HepG2 (cell line): ENCODE data around the gene MACROH2A1. TPM values are rescaled to one million over a fixed set of nuclear protein-coding genes. Genes with fewer than 3 reads are reported as not detected.

Experiments
- ATAC-seq: fragments of 200-7000 bp; cut with Tn5 transposase; 3 replicates; pipeline ENCODE4 v1.9.1; 2020; ENCODE audit warnings: mild to moderate bottlenecking, moderate library complexity
- BruUV-seq: library from RNA; stranded (reverse); fragments of 400-500 nt; replicated peaks from 2 replicates; lab custom pipeline; 2021; lab: Mats Ljungman, UMichigan
- CTCF ChIA-PET: fragments of 300-600 bp; formaldehyde crosslinking; extraction: SDS; loops from one replicate; lab custom pipeline; 2021; ENCODE audit warnings: low total read pairs, inconsistent platforms, low intra/inter-chr PET ratio; lab: Yijun Ruan, JAX
- POLR2A ChIA-PET: fragments of 350-600 bp; sonication (Branson Sonifier 250); formaldehyde crosslinking; loops from one replicate; lab custom pipeline; 2020; ENCODE audit warnings: antibody characterized with exemption, inconsistent platforms; lab: Yijun Ruan, JAX
- DNase-seq: peaks from one replicate; pipeline ENCODE4 v3.0.0-alpha.2; 2015; ENCODE audit warnings: low spot score
- FAIRE-seq: peaks from 3 replicates; lab custom pipeline; 2011; peaks lifted over from hg19 to GRCh38; lab: Jason Lieb, UNC
- H2AFZ ChIP-seq: one replicate; pipeline ENCODE4 v1.6.1; 2011; ENCODE audit warnings: low read length, inconsistent platforms
- H3K27ac ChIP-seq: fragments of 300-600 bp; 3 replicates; pipeline ENCODE4 v1.8.0; 2011; ENCODE audit warnings: mixed run types, mild to moderate bottlenecking, mixed read lengths, low read length, inconsistent platforms; ENCODE audit not compliant: insufficient read depth; ENCODE audit errors: extremely low read length
- H3K27me3 ChIP-seq, 2 experiments: fragments of 200-600 bp in 1 of 2; 2 replicates in 1 of 2; 3 replicates in 1 of 2; pipeline versions ENCODE4 v1.6.0 to v1.8.0; 2011; ENCODE audit warnings: low read length in 2 of 2, mild to moderate bottlenecking in 2 of 2, moderate library complexity in 2 of 2, inconsistent platforms in 1 of 2; ENCODE audit not compliant: insufficient read depth in 2 of 2, control insufficient read depth in 1 of 2
- H3K36me3 ChIP-seq, 2 experiments: fragments of 200-600 bp in 1 of 2; replicated peaks in 1 of 2; 2 replicates in 1 of 2; 3 replicates in 1 of 2; pipeline versions ENCODE4 v1.5.1 to v1.8.0; 2011; ENCODE audit warnings: low read length in 2 of 2, inconsistent platforms in 1 of 2; ENCODE audit not compliant: insufficient read depth in 2 of 2, control insufficient read depth in 1 of 2
- H3K4me1 ChIP-seq: 2 replicates; pipeline ENCODE4 v1.5.1; 2012; ENCODE audit warnings: low read length, inconsistent platforms; ENCODE audit not compliant: insufficient read depth
- H3K4me2 ChIP-seq: 2 replicates; pipeline ENCODE4 v1.6.0; 2011; ENCODE audit warnings: low read depth, low read length, inconsistent platforms
- H3K4me3 ChIP-seq, 3 experiments: fragments of 200-600 bp in 1 of 3; sonication (generic), shearing (Covaris generic) in 1 of 3; replicated peaks in 1 of 3; 2 replicates each; pipeline ENCODE4 v1.5.1; 2011 to 2016; ENCODE audit warnings: low read length in 3 of 3, inconsistent platforms in 2 of 3, low read depth in 2 of 3, mild to moderate bottlenecking in 2 of 3, control low read depth in 1 of 3, mixed read lengths in 1 of 3; ENCODE audit not compliant: insufficient read depth in 1 of 3
- H3K79me2 ChIP-seq: one replicate; pipeline ENCODE4 v1.6.1; 2011; ENCODE audit warnings: low read length, inconsistent platforms; ENCODE audit not compliant: insufficient read depth
- H3K9ac ChIP-seq: 2 replicates; pipeline ENCODE4 v1.6.0; 2011; ENCODE audit warnings: mild to moderate bottlenecking, low read depth, low read length, inconsistent platforms; ENCODE audit not compliant: insufficient read depth
- H3K9me3 ChIP-seq: 2 replicates; pipeline ENCODE4 v1.5.1; 2012; ENCODE audit warnings: mild to moderate bottlenecking, low read length
- H4K20me1 ChIP-seq: 2 replicates; pipeline ENCODE4 v1.6.0; 2011; ENCODE audit warnings: inconsistent platforms, mild to moderate bottlenecking, low read length, moderate library complexity; ENCODE audit not compliant: insufficient read depth
- AGO1 ChIP-seq: fragments of 200-400 bp; formaldehyde crosslinking; IDR thresholded peaks from 2 replicates; pipeline ENCODE4 v1.6.1; 2017; ENCODE audit warnings: mild to moderate bottlenecking, low read depth, low read length, moderate library complexity; ENCODE audit not compliant: poor library complexity, severe bottlenecking
- AKNA ChIP-seq: sonication (generic); formaldehyde crosslinking; IDR thresholded peaks from 2 replicates; pipeline ENCODE4 v1.4.0; 2020; ENCODE audit warnings: missing genetic modification reagents, borderline replicate concordance
- BRCA1 ChIP-seq: sonication (generic); formaldehyde crosslinking; IDR thresholded peaks from 2 replicates; pipeline ENCODE4 v1.4.0; 2020; ENCODE audit warnings: missing genetic modification reagents
- EED ChIP-seq: sonication (generic); formaldehyde crosslinking; IDR thresholded peaks from 2 replicates; pipeline ENCODE4 v1.5.0; 2020; ENCODE audit warnings: mild to moderate bottlenecking, missing genetic modification reagents
- KDM2A ChIP-seq: sonication (generic); formaldehyde crosslinking; IDR thresholded peaks from 2 replicates; pipeline ENCODE4 v1.4.0; 2020; ENCODE audit warnings: low read depth, missing genetic modification reagents, borderline replicate concordance
- KLF12 ChIP-seq: sonication (generic); formaldehyde crosslinking; IDR thresholded peaks from 2 replicates; pipeline ENCODE4 v1.4.0; 2020; ENCODE audit warnings: missing genetic modification reagents, borderline replicate concordance
- KLF9 ChIP-seq: IDR thresholded peaks from 2 replicates; pipeline ENCODE4 v1.6.1; 2016; ENCODE audit warnings: low read depth
- MZF1 ChIP-seq: sonication (generic); formaldehyde crosslinking; IDR thresholded peaks from 2 replicates; pipeline ENCODE4 v1.8.1; 2023; ENCODE audit warnings: mild to moderate bottlenecking, missing genetic modification reagents, borderline replicate concordance
- ONECUT2 ChIP-seq: sonication (generic); formaldehyde crosslinking; IDR thresholded peaks from 2 replicates; pipeline ENCODE4 v1.4.0; 2020; ENCODE audit warnings: missing genetic modification reagents
- PHF8 ChIP-seq: sonication (generic); formaldehyde crosslinking; IDR thresholded peaks from 2 replicates; pipeline ENCODE4 v1.5.0; 2020; ENCODE audit warnings: missing genetic modification reagents
- TEAD3 ChIP-seq: optimal IDR thresholded peaks from 2 replicates; pipeline ENCODE3; 2016; ENCODE audit warnings: borderline replicate concordance
- YY1 ChIP-seq: IDR thresholded peaks from 2 replicates; pipeline ENCODE4 v1.6.1; 2011; ENCODE audit warnings: low read length, low read depth, moderate library complexity, mild to moderate bottlenecking; ENCODE audit not compliant: insufficient read depth, insufficient replicate concordance
- ZNF512 ChIP-seq: sonication (generic); formaldehyde crosslinking; IDR thresholded peaks from 2 replicates; pipeline ENCODE4 v1.4.0; 2020; ENCODE audit warnings: mild to moderate bottlenecking, missing genetic modification reagents
- ZNF570 ChIP-seq: sonication (generic); formaldehyde crosslinking; IDR thresholded peaks from 2 replicates; pipeline ENCODE4 v1.4.0; 2020; ENCODE audit warnings: mild to moderate bottlenecking, missing genetic modification reagents, borderline replicate concordance
- ZNF670 ChIP-seq: sonication (generic); formaldehyde crosslinking; IDR thresholded peaks from 2 replicates; pipeline ENCODE4 v1.8.0; 2022; ENCODE audit warnings: mild to moderate bottlenecking, missing genetic modification reagents, borderline replicate concordance
- WGBS: methylation state at CpG from one replicate; pipeline ENCODE4 v1.1.6; 2017; ENCODE audit warnings: low lambda C conversion rate; 5-methylcytosine and 5-hydroxymethylcytosine counted together
- in situ Hi-C: cut with HindIII; loops from 2 replicates; pipeline ENCODE4 v1.10.0; 2017; ENCODE audit warnings: low pct_unique_long_range_greater_than_20kb; ENCODE audit not compliant: extremely low pct_ligation_motif_present
- intact Hi-C: fragments of 100-400 bp; cut with micrococcal nuclease; formaldehyde crosslinking; loops from one replicate; pipeline ENCODE4 v1.10.0; 2022; ENCODE audit not compliant: unreplicated experiment
- polyA plus RNA-seq, 8 experiments: library from polyadenylated mRNA; depleted of rRNA in 3 of 8; stranded (reverse) in 7 of 8; unstranded in 1 of 8; fragments of >200 nt; fragmentation: Illumina TruSeq in 4 of 8; extraction: Trizol in 4 of 8; gene quantifications; 2 replicates each; pipeline versions ENCODE4 v1.2.1 to v1.2.3, GENCODE V29; 2011 to 2016; ENCODE audit warnings: low read depth in 4 of 8, missing spikeins in 1 of 8, mixed read lengths in 1 of 8; ENCODE audit not compliant: insufficient read depth in 1 of 8
- total RNA-seq, 5 experiments: library from RNA; depleted of rRNA; stranded (reverse); fragments of >200 nt; fragmentation: Illumina TruSeq; extraction: Trizol; gene quantifications; 2 replicates each; pipeline ENCODE4 v1.2.3, GENCODE V29; 2016; ENCODE audit warnings: low read depth in 1 of 5

The MACROH2A1 gene
- total and polyA plus RNA-seq, 2 of the 13 experiments (the other 11 are each of a cell fraction or from before 2014, with no cell fraction given) = 69.1 to 158 TPM

GRCh38 chr5:135348918-135349317 is 50.1 kb downstream of the MACROH2A1 start:
- DNase-seq (no peak), FAIRE-seq (no peak), ATAC-seq (no peak)
- H3K9ac ChIP-seq = no peak overlapping the region
- intact Hi-C loops (no loop called here), in situ Hi-C loops (no loop called here)
- no TSS peak for BruUV-seq
- no peaks in the 10 kb centered on the region for H3K79me2 ChIP-seq
- H3K4me3 ChIP-seq = no peak overlapping the region
- no peak overlapping the region for H3K27ac ChIP-seq
- peaks cover 35 to 82% of the 10 kb centered on the region in 2 experiments; a peak in 4 of 5 replicates for H3K36me3 ChIP-seq
- CTCF ChIA-PET = no interaction called here
- H2AFZ ChIP-seq = no peak overlapping the region
- no CpG with 5 or more reads among the region's 1 CpG for WGBS
- H3K4me1 ChIP-seq = no peaks in the 10 kb centered on the region
- H3K9me3 ChIP-seq = no peaks in the 10 kb centered on the region
- POLR2A ChIA-PET = no interaction called here
- no peaks in the 10 kb centered on the region for H4K20me1 ChIP-seq
- TF ChIP-seq EED (CRISPR knock-in tag) (no peak), ZNF512 (CRISPR knock-in tag) (no peak), AGO1 (no peak), ONECUT2 (no peak), ZNF670 (CRISPR knock-in tag) (no peak), YY1 (no peak), KDM2A (CRISPR knock-in tag) (no peak), KLF9 (CRISPR knock-in tag) (no peak), TEAD3 (CRISPR knock-in tag) (no peak), PHF8 (no peak), MZF1 (CRISPR knock-in tag) (no peak), AKNA (no peak), ZNF570 (CRISPR knock-in tag) (no peak), BRCA1 (CRISPR knock-in tag) (no peak), KLF12 (CRISPR knock-in tag) (no peak)
- TF ChIP-seq, all 625 proteins: peak for 0
- Histone ChIP-seq H3K27me3 (no peaks in the 10 kb centered on the region), H3K4me2 (no peak overlapping the region)
